DOHH2 (cell line): ENCODE measurements around the gene KCTD11.

ENCODE experiments used
- H3F3A ChIP-seq: fragments of 200-600 bp; sonication (generic), shearing (Covaris generic); 2 replicates; pipeline ENCODE4 v1.6.0; 2016; ENCODE audit warnings: antibody characterized with exemption, mild to moderate bottlenecking; ENCODE audit not compliant: control insufficient read depth, insufficient read depth
- H3K27ac ChIP-seq: fragments of 200-600 bp; sonication (generic); 2 replicates; pipeline ENCODE4 v1.5.1; 2014; ENCODE audit warnings: low read depth, mild to moderate bottlenecking, low read length, moderate library complexity
- H3K27me3 ChIP-seq: fragments of 200-600 bp; sonication (generic); 2 replicates; pipeline ENCODE4 v1.6.1; 2014; ENCODE audit warnings: mild to moderate bottlenecking, low read length, mixed read lengths; ENCODE audit not compliant: control insufficient read depth
- H3K36me3 ChIP-seq: fragments of 200-600 bp; sonication (generic); 2 replicates; pipeline ENCODE4 v1.6.1; 2014; ENCODE audit warnings: mild to moderate bottlenecking, low read length, moderate library complexity, mixed read lengths; ENCODE audit not compliant: control insufficient read depth
- H3K4me1 ChIP-seq: fragments of 200-600 bp; sonication (generic); 2 replicates; pipeline ENCODE4 v1.6.1; 2014; ENCODE audit warnings: mild to moderate bottlenecking, low read length, mixed read lengths; ENCODE audit not compliant: control insufficient read depth
- H3K4me2 ChIP-seq: fragments of 200-600 bp; sonication (generic); 2 replicates; pipeline ENCODE4 v1.6.0; 2014; ENCODE audit warnings: mild to moderate bottlenecking, low read length, moderate library complexity
- H3K4me3 ChIP-seq: fragments of 200-600 bp; sonication (generic); 2 replicates; pipeline ENCODE4 v1.5.1; 2014; ENCODE audit warnings: mild to moderate bottlenecking, low read length, mixed read lengths
- H3K79me2 ChIP-seq: fragments of 200-600 bp; sonication (generic); 2 replicates; pipeline ENCODE4 v1.6.1; 2014; ENCODE audit warnings: mild to moderate bottlenecking, low read length, mixed read lengths; ENCODE audit not compliant: control insufficient read depth
- H3K9me2 ChIP-seq: fragments of 200-600 bp; sonication (generic); replicated peaks from 2 replicates; pipeline ENCODE4 v1.6.1; 2014; ENCODE audit warnings: mild to moderate bottlenecking, low read length, mixed read lengths; ENCODE audit not compliant: control insufficient read depth
- H3K9me3 ChIP-seq: fragments of 200-600 bp; sonication (generic); 2 replicates; pipeline ENCODE4 v1.6.1; 2014; ENCODE audit warnings: antibody characterized with exemption, low read length, mixed read lengths; ENCODE audit not compliant: control insufficient read depth, insufficient read depth
- H4K20me1 ChIP-seq: fragments of 200-600 bp; sonication (generic); 2 replicates; pipeline ENCODE4 v1.6.0; 2014; ENCODE audit warnings: low read depth, mild to moderate bottlenecking, antibody characterized with exemption, low read length, moderate library complexity; ENCODE audit not compliant: control insufficient read depth, insufficient read depth
- EZH2phosphoT487 ChIP-seq: fragments of 200-600 bp; sonication (generic); IDR thresholded peaks from 2 replicates; pipeline ENCODE4 v1.6.1; 2017; ENCODE audit warnings: borderline replicate concordance, mild to moderate bottlenecking, antibody characterized with exemption, low read length, moderate library complexity, mixed read lengths
- TF ChIP-seq, protein P1 (sequence below): fragments of 200-600 bp; sonication (generic); IDR thresholded peaks from one replicate; pipeline ENCODE4 v1.5.1; 2014; ENCODE audit warnings: antibody characterized with exemption, mild to moderate bottlenecking, low read depth, low read length; ENCODE audit not compliant: poor library complexity, severe bottlenecking

Gene KCTD11

DNA sequence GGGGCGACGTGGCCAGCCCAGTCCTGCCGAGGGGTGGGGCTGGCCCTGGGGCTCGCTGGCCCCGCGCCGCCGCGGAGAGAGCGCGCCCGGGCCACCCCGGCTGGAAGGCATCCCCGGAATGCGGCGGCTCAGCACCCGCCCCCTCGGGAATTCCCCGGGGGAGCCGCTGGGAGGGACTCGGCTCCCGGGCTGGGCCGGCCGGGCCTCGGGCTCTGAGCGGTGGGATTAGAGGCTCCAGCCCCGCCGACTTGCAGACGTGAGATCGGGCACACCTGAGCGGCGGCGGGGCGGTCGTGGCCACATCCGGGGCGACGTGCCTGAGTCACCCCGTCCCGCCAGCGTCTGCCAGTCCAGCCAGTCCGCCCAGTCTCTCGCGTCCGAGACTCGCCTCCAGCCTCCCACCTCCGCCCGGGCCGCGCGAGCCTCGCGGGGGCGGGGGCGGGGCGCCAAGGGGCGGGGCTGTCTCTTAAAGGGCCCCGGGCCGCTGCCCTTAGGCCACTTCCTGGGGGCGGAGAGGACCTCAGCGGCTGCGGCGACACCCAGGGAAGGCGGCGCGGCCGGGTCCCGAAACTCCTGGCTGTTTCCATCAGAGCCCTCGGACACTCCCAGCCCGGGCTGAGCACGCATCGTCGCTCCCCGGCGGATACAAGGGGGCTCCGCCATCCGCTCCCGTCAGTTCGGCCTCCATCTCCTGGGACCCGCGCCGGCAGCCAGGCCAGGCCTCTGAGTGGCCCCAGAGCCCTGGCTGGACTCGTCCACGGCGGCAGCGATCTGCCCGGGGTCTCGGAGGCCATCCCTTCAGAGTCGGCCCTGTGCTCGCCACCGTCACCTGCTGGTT, at the start of gene KCTD11:
TSS of gene KCTD11 (plus strand) at position 498 of the 838 bp plus-strand sequence.
- H3K27me3 ChIP-seq = no peaks in the 10 kb centered on the region
- no peaks in the 10 kb centered on the region for H3K79me2 ChIP-seq
- H3K27ac ChIP-seq = peak within 1 kb of the TSS; percentile 6
- peaks cover 25% of the 10 kb centered on the region for H3K36me3 ChIP-seq
- no peaks in the 10 kb centered on the region for H4K20me1 ChIP-seq
- H3K4me2 ChIP-seq = peak within 1 kb of the TSS; percentile 80
- H3K9me2 ChIP-seq = no peaks in the 10 kb centered on the region
- no peaks in the 10 kb centered on the region for H3K9me3 ChIP-seq
- TF ChIP-seq, protein P1, sequence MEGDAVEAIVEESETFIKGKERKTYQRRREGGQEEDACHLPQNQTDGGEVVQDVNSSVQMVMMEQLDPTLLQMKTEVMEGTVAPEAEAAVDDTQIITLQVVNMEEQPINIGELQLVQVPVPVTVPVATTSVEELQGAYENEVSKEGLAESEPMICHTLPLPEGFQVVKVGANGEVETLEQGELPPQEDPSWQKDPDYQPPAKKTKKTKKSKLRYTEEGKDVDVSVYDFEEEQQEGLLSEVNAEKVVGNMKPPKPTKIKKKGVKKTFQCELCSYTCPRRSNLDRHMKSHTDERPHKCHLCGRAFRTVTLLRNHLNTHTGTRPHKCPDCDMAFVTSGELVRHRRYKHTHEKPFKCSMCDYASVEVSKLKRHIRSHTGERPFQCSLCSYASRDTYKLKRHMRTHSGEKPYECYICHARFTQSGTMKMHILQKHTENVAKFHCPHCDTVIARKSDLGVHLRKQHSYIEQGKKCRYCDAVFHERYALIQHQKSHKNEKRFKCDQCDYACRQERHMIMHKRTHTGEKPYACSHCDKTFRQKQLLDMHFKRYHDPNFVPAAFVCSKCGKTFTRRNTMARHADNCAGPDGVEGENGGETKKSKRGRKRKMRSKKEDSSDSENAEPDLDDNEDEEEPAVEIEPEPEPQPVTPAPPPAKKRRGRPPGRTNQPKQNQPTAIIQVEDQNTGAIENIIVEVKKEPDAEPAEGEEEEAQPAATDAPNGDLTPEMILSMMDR = no peak
- TF ChIP-seq EZH2phosphoT487 = no peak
- H3F3A ChIP-seq = peaks cover 3% of the 10 kb centered on the region; the same call in 1 of the 2 replicates
- H3K4me3 ChIP-seq = peak within 1 kb of the TSS; percentile 76
- peaks cover 23% of the 10 kb centered on the region for H3K4me1 ChIP-seq

DNA sequence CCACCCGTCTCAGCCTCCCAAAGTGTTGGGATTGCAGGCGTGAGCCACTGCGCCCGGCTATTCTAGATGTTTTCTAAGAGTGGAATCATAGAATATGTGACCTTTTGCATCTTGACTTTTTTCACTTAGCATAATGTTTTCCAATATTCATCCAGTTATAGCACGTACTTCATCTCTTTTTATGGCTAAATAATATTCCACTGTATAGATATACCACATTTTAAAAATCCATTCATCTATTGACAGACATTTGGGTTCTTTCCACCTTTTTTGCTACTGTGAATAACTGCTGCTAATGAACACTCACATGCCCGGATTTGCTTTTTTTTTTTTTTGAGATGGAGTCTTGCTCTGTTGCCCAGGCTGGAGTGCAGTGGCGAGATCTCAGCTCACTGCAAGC, 47.8 kb upstream of the KCTD11 start:
- Histone ChIP-seq H3K4me2 (no peak overlapping the region), H3K27me3 (no peaks in the 10 kb centered on the region), H3K9me2 (no peaks in the 10 kb centered on the region), H3K27ac (no peak overlapping the region), H4K20me1 (peaks cover 2% of the 10 kb centered on the region), H3K9me3 (no peaks in the 10 kb centered on the region), H3K79me2 (peaks cover 18% of the 10 kb centered on the region), H3K4me3 (no peak overlapping the region), H3F3A (peaks cover 14% of the 10 kb centered on the region), H3K36me3 (peaks cover 18% of the 10 kb centered on the region), H3K4me1 (peaks cover 8% of the 10 kb centered on the region)
- TF ChIP-seq, protein P1 = no peak
- TF ChIP-seq EZH2phosphoT487 = no peak

DNA sequence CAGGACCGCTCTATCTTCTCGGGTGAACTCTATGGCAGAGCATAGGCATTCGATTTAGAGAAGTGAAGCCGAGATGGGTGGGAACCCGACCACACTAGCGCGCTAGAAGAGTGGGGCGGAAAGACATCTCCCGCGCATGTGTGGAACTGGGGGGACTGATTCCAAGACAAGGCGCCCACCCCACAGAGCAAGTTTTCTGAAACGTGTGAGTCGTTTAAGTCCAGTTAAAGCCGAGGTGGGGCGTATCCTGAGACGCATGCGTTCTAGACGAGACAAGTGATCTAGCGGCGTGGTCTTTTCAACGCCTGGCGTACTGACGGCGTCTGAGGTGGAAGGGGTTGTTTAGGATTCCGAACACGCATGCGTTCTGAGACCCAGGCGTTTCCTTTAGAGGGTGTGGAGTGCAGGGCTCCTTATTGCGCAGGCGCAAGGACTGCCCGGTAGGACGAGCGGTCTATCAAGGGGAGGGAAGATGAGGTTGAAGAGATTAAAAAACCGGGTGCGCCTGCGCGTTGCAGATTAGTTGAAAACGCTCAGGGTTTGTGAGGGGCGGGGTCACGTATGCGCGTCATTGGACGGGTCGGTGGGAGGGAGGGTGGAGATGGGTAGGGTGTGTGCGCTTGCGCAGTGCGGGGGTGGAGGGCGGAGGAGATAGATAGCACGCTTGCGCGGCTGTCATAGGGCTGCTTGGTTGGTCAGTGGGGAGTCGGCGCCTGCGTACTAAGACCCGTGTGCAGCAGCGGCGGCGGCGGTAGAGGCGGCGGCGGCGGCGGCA, 44.9 kb upstream of the KCTD11 start, which contains the start of gene EIF5A:
TSS of gene EIF5A (plus strand) at position 718 of the 775 bp plus-strand sequence. CDS start 2,008 bp downstream, outside the sequence.
- Histone ChIP-seq H3K79me2 (peaks cover 44% of the 10 kb centered on the region), H3K4me1 (peaks cover 30% of the 10 kb centered on the region), H3K27me3 (no peaks in the 10 kb centered on the region), H3K4me2 (peak within 1 kb of the TSS; percentile 73), H3F3A (peaks cover 41% of the 10 kb centered on the region), H3K9me3 (no peaks in the 10 kb centered on the region), H4K20me1 (peaks cover 21% of the 10 kb centered on the region), H3K27ac (peak within 1 kb of the TSS; percentile 87), H3K36me3 (peaks cover 45% of the 10 kb centered on the region), H3K4me3 (peak within 1 kb of the TSS; percentile 84), H3K9me2 (no peaks in the 10 kb centered on the region)
- TF ChIP-seq EZH2phosphoT487 = no peak
- TF ChIP-seq, protein P1 = no peak
